DND-41 (cell line): Measurements from ENCODE around the gene ISG20.

ENCODE experiments used
- EZH2 ChIP-seq: IDR thresholded peaks from 3 replicates; pipeline ENCODE4 v1.6.1; 2012; ENCODE audit warnings: borderline replicate concordance, low read depth, mild to moderate bottlenecking, moderate library complexity, low read length, inconsistent platforms; ENCODE audit not compliant: severe bottlenecking
- TF ChIP-seq, protein P1 (sequence below): IDR thresholded peaks from 2 replicates; pipeline ENCODE4 v1.5.1; 2012; ENCODE audit warnings: borderline replicate concordance, low read length, moderate library complexity, mild to moderate bottlenecking; ENCODE audit not compliant: poor library complexity, severe bottlenecking; ENCODE audit errors: extremely low read depth

DNA sequence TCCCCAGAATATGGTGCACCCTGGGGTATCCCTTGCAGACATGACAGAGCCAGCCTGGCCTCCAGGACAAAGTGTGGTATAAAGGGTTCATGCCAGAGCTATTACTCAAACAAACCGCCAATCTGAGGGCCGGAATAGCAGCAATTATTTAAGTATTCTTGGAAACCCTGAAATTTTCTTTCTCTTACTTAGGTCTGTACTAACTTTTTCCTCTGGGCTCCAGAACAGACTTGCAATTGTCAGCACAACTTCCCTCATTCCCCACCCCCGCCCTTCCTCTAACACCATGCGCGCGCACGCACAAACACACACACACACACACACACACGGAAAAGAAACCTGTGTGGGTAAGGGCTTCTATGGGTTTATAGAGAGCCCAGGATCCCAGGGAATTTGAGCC is 56.3 kb downstream of the ISG20 start:
- TF ChIP-seq, protein P1, sequence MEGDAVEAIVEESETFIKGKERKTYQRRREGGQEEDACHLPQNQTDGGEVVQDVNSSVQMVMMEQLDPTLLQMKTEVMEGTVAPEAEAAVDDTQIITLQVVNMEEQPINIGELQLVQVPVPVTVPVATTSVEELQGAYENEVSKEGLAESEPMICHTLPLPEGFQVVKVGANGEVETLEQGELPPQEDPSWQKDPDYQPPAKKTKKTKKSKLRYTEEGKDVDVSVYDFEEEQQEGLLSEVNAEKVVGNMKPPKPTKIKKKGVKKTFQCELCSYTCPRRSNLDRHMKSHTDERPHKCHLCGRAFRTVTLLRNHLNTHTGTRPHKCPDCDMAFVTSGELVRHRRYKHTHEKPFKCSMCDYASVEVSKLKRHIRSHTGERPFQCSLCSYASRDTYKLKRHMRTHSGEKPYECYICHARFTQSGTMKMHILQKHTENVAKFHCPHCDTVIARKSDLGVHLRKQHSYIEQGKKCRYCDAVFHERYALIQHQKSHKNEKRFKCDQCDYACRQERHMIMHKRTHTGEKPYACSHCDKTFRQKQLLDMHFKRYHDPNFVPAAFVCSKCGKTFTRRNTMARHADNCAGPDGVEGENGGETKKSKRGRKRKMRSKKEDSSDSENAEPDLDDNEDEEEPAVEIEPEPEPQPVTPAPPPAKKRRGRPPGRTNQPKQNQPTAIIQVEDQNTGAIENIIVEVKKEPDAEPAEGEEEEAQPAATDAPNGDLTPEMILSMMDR: no peak
- TF ChIP-seq EZH2: no peak
